ENCODE measurements around the gene IGFN1.

IGFN1 gene

GRCh38 chr1:201185527-201186128 is 5.0 kb upstream of the IGFN1 start:
- no peak for DNase-seq (ENCODE audit: low spot score)

- DNase-seq (ENCODE audit: low spot score): no peak
Measured at GRCh38 chr1:201186192-201186591, 4.4 kb upstream of the IGFN1 start.

DNA sequence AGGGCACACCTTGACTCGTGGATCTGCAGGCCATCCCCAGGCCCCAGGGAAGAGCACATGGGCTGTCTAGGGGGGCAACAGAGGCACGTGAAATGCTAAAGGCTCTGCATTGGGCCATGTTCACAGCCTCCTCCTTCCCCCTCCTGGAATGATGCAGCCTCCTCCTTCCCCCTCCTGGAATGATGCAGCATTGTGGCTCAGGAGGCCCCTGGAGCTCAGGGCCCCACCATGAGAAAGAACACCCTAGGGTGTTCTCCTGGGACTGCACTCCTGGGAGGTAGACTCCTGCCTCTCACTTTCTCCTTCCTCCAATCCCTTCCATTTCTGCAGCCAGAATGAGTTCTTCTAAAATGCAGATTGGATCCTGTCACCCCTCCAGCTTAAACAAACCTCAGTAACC is 1.5 kb upstream of the IGFN1 start:
- no peak for DNase-seq (ENCODE audit: low spot score)

- no peak for DNase-seq (ENCODE audit: low spot score)
Measured at GRCh38 chr1:201190005-201190404, 619 bp upstream of the IGFN1 start.

GRCh38 chr1:201191653-201192260 is 1.1 kb downstream of the IGFN1 start:
- no peak for DNase-seq (ENCODE audit: low spot score)

DNA sequence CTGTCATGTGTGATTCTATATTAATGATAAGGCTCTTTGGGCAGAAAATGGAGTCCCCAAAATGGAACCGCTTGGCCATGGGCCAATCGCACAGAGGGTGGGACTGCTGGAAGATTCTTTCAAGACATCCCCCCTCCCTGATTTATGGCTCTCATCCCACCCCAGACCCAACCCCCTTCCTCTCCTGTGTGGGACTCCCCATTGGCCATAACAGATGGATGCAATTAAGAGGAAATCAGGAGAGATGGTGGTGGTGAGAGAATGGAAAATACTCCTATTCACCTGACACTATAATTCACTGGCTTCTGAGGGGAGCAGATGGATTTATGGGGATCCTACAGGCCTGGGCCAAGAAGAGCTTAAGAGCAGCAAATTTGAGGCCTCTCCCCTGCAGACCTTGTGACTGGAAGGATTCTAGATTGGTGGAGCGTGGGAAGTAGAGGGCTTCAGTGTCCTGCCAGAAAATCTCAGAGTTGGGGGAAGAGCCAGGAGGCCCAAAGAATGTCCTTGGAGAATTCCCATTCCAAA is 1.7 kb downstream of the IGFN1 start:
- DNase-seq (ENCODE audit: low spot score): no peak

DNA sequence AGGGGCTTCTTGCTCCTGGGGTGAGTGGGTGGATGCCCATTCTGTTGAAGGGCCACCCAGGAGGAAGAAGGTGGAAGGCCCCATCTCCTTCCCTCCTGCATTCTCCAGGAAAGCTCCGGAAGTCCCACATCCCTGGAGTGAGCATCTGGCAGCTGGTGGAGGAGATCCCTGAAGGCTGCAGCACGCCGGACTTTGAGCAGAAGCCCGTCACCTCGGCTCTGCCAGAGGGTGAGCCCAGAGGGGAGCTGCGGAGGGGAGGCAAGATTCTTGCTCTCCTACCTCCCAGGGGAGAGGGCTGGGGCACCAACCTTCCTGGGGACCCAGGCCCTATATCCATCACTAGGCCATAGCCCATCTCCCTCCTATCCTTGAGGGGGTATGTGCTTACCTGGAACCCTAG is 3.4 kb downstream of the IGFN1 start:
- no peak for DNase-seq (ENCODE audit: low spot score)

DNA sequence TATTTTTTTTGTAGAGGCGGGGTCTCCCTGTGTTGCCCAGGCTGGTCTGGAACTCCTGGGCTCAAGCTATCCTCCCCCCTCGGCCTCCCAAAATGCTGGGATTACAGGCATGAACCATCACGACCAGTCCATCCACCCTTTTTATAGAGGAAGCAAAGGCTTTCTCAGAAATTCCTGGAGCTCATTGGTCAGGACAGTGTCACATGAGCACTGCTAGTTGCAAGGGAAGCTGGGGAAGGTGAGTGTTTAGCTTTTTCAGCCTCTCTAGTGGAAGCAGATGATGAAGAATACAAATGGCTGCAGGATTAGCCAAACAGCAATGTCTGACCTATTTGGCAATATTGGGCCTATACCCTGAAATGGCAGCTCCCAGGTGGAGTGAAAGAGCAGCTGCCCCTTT is 8.0 kb downstream of the IGFN1 start:
- no peak for DNase-seq (ENCODE audit: low spot score)

GRCh38 chr1:201205036-201205435 is 14.4 kb downstream of the IGFN1 start:
- no peak for DNase-seq (ENCODE audit: low spot score)

GRCh38 chr1:201206176-201206575 is 15.6 kb downstream of the IGFN1 start:
- no peak for DNase-seq (ENCODE audit: low spot score)

GRCh38 chr1:201207046-201207445 is 16.4 kb downstream of the IGFN1 start:
- DNase-seq (ENCODE audit: low spot score): no peak

DNA sequence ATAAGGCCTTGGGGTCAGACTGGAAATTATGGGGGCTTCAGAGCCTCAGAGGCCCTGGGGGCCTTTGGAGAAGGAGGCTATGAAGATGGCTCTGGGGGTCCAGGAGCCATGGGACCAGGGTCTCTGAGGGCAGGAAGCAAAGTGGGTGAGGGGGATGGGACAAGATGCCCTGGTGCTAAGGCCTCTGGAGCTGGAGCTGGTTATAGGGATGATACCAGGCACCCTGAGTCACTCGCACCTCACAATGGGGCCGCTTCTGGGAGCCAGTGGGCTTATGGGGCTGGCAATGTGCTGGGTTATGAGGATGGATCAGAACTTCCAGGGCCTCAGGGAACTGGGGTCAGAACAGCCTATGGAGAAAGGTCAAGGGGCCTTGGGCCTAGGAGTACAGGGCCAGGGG is 17.6 kb downstream of the IGFN1 start:
- DNase-seq (ENCODE audit: low spot score): no peak

DNA sequence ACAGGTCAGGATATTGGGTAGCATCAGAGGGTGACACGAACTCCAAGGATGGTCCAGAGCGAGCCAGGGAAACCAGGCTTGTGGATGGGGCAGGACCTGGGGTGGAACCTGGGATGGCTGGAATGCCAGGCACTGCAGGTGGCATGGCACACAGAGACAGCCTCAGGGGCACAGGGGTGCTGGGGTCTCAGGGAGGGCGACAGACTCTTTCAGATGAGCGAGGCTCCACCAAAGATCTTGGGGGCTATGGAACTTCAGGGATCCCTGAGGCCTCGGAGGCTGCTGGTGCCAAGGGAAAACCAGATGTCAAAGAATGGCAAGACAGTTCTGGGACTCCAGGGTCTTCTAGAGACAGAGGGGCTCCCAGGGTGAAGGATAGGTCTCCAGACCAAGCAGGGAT is 21.4 kb downstream of the IGFN1 start:
- no peak for DNase-seq (ENCODE audit: low spot score)

DNA sequence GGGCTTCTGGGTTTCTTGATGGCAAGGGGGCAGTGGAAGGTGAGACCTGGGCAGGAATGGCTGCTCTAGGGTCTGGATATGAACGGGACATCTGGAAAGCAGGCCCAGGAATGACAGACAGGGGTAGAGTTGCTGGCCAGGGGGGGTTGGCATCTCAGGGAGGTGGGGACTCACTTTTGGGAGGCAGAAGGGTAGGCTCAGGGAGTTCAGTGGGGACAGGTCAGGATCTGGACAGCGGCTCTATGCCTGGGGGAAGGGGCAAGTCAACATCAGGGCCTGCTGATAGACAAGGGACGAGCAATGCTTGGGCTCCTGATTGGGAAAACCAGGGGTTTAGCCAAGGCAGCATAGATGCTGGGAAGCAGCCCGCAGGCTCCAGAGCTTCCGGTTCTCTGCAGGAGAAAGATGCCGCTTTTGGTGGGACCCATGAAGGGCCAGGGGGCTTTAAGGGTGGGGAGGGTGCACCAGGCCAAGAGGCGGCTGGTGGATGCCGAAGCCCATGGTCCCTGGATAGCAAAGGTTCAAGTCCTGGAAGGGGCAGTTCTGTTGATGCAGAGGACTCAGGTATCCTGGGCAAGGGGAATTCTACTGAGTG is 21.9 kb downstream of the IGFN1 start:
- no peak for DNase-seq (ENCODE audit: low spot score)

GRCh38 chr1:201213106-201213770 is 22.6 kb downstream of the IGFN1 start:
- no peak for DNase-seq (ENCODE audit: low spot score)

DNA sequence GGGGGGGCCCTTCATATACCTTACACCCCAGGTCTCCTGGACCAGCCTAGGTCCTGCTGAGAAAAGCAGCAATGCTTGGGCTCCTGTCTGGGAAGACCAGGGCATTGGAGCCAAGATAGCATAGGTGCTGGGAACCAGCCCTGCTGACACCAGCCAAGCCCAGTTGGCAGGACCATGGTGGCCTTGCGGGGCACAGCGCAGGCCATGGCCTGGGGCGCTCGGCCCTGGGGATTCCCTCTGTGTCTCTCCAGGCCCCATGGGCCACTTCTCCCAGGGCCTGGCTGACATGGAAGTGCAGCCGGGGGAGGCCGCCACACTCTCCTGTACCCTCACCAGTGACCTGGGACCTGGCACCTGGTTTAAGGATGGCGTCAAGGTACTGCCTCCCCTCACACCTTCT is 23.3 kb downstream of the IGFN1 start:
- DNase-seq (ENCODE audit: low spot score): no peak

DNA sequence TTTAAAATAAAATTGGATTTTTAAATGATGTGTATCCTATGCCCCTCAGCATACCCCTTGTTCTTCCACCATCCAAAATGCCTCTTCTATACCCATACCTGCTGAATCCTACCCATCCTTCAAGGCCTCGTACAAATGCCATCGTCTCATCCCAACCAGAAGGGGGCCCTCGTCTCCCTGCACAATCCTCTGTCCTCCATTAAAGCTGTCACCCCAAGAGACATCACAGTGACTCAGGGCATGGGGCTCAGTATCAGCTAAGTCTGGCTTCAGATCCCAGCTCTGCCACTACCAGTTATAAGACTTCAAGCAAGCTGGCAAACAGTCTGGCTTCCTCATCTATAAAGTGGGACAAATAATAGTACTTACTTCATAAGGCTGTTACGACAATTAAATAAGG is 23.8 kb downstream of the IGFN1 start:
- no peak for DNase-seq (ENCODE audit: low spot score)

GRCh38 chr1:201214886-201215285 is 24.3 kb downstream of the IGFN1 start:
- no peak for DNase-seq (ENCODE audit: low spot score)

GRCh38 chr1:201215531-201216357 is 25.1 kb downstream of the IGFN1 start:
- DNase-seq (ENCODE audit: low spot score): no peak

DNA sequence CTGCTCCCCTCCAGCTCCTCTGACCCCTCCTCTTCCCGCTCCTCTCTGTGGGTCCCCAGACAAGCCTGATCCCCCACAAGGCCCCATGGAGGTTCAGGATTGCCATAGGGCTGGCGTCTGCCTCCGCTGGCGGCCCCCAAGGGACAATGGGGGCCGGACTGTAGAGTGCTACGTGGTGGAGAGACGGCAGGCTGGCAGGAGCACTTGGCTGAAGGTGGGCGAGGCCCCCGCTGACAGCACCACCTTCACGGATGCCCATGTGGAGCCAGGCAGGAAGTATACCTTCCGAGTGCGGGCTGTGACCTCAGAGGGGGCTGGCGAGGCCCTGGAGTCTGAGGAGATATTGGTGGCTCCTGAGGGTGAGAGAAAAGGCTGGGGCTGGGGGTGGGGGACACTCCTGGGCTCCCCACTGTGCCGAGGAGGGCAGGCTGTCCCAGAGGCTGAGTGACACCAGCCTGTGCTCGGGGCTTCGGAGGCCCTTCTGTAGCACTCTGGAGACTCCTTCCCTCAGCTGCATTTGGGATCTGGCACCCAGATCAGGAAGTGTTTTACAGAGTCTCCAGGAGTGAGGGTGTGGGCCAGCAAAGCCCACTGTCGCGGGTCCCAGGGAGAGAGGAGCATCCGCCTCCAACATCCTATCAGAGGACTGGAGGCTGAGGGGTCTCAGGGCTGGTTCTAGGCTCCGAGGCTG is 25.9 kb downstream of the IGFN1 start:
- DNase-seq (ENCODE audit: low spot score): no peak

DNA sequence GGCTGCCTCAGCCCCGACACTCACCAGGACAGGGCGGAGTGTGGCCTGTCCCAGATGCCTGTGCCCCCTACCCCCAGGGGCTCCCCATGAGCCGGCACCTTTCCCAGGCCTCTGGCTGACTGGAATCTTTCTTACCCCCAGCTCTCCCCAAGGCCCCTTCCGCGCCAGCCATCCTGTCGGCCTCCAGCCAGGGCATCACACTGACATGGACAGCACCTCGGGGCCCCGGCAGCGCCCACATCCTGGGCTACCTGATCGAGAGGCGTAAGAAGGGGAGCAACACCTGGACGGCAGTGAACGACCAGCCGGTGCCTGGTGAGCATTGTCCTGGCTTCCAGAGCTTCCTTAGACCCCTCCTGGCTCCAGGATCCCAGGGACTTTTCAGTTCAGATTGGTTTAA is 26.5 kb downstream of the IGFN1 start:
- no peak for DNase-seq (ENCODE audit: low spot score)

- no peak for DNase-seq (ENCODE audit: low spot score)
Measured at GRCh38 chr1:201217851-201218250, 27.2 kb downstream of the IGFN1 start.

Measured in LoVo (cell line).